H1 (cell line): ENCODE results near the gene NADK2. TPM values are rescaled to one million over a fixed set of nuclear protein-coding genes. Genes with fewer than 3 reads are reported as not detected.

Experiments
- CTCF ChIA-PET: fragments of 300-600 bp; sonication (Branson Sonifier 250); formaldehyde crosslinking; loops from one replicate; lab custom pipeline; 2021; ENCODE audit not compliant: partially characterized antibody; lab: Charles Lee
- POLR2A ChIA-PET: fragments of 300-600 bp; sonication (Branson Sonifier 250); formaldehyde crosslinking; loops from one replicate; lab custom pipeline; 2021; ENCODE audit warnings: inconsistent platforms; ENCODE audit not compliant: partially characterized antibody; lab: Charles Lee
- DNase-seq, 2 experiments: peaks; one replicate each; pipeline versions ENCODE4 v3.0.0 to v3.0.0-alpha.2; 2010 to 2022; ENCODE audit warnings: low spot score in 2 of 2, low read depth in 1 of 2, mixed read lengths in 1 of 2
- FAIRE-seq: peaks from 2 replicates; lab custom pipeline; 2011; peaks lifted over from hg19 to GRCh38; lab: Jason Lieb, UNC
- H2AFZ ChIP-seq: 2 replicates; pipeline ENCODE4 v1.8.1; 2012; ENCODE audit warnings: low read length, inconsistent platforms
- H2AK5ac ChIP-seq: 2 replicates; pipeline ENCODE4 v1.6.1; 2013; ENCODE audit warnings: low read depth, low read length
- H2BK120ac ChIP-seq: replicated peaks from 2 replicates; pipeline ENCODE3; 2013; ENCODE audit warnings: low read depth, low read length, inconsistent platforms
- H2BK12ac ChIP-seq: 2 replicates; pipeline ENCODE4 v1.6.1; 2013; ENCODE audit warnings: low read depth, low read length
- H2BK15ac ChIP-seq: 2 replicates; pipeline ENCODE4 v1.6.1; 2013; ENCODE audit warnings: low read length
- H2BK20ac ChIP-seq: 2 replicates; pipeline ENCODE4 v1.6.1; 2013; ENCODE audit warnings: low read length
- H2BK5ac ChIP-seq: 2 replicates; pipeline ENCODE4 v1.6.1; 2013; ENCODE audit warnings: low read depth, low read length
- H3K14ac ChIP-seq: 2 replicates; pipeline ENCODE4 v1.6.1; 2013; ENCODE audit warnings: inconsistent platforms; ENCODE audit not compliant: insufficient read length
- H3K18ac ChIP-seq: 2 replicates; pipeline ENCODE4 v1.6.1; 2013; ENCODE audit warnings: low read length; ENCODE audit errors: extremely low read depth
- H3K23ac ChIP-seq: 2 replicates; pipeline ENCODE4 v1.6.1; 2013; ENCODE audit warnings: inconsistent platforms; ENCODE audit not compliant: insufficient read length
- H3K23me2 ChIP-seq: 2 replicates; pipeline ENCODE4 v1.6.1; 2013; ENCODE audit warnings: low read depth, low read length
- H3K27ac ChIP-seq: 2 replicates; pipeline ENCODE4 v1.6.1; 2011; ENCODE audit warnings: low read depth, low read length, inconsistent platforms
- H3K27me3 ChIP-seq, 4 experiments: replicated peaks in 1 of 4; 1 replicate in 1 of 4; 2 replicates in 3 of 4; pipeline versions ENCODE4 v1.6.1 to v1.8.1; 2011 to 2013; ENCODE audit warnings: low read length in 3 of 4, mild to moderate bottlenecking in 3 of 4, inconsistent platforms in 2 of 4, mixed read lengths in 2 of 4, moderate library complexity in 1 of 4; ENCODE audit not compliant: control insufficient read depth in 3 of 4, insufficient read depth in 3 of 4; ENCODE audit errors: extremely low read depth in 1 of 4
- H3K36me3 ChIP-seq, 4 experiments: 2 replicates each; pipeline versions ENCODE4 v1.6.1 to v1.8.1; 2011 to 2013; ENCODE audit warnings: mild to moderate bottlenecking in 4 of 4, low read length in 3 of 4, moderate library complexity in 2 of 4, control low read depth in 1 of 4, inconsistent platforms in 1 of 4; ENCODE audit not compliant: insufficient read depth in 4 of 4, control insufficient read depth in 2 of 4
- H3K4ac ChIP-seq: replicated peaks from 2 replicates; pipeline ENCODE3; 2013; ENCODE audit warnings: low read length, low read depth, mixed read lengths, inconsistent platforms; ENCODE audit not compliant: insufficient read length
- H3K4me1 ChIP-seq, 4 experiments: replicated peaks in 1 of 4; 1 replicate in 1 of 4; 2 replicates in 3 of 4; pipeline versions ENCODE4 v1.6.1 to v1.8.1; 2011 to 2013; ENCODE audit warnings: low read length in 3 of 4, inconsistent platforms in 2 of 4, mixed read lengths in 1 of 4; ENCODE audit not compliant: insufficient read depth in 4 of 4, control insufficient read depth in 3 of 4
- H3K4me2 ChIP-seq, 2 experiments: 2 replicates each; pipeline versions ENCODE4 v1.6.1 to v1.8.1; 2011 to 2013; ENCODE audit warnings: low read depth in 2 of 2, low read length in 2 of 2, control low read depth in 1 of 2, inconsistent platforms in 1 of 2, mild to moderate bottlenecking in 1 of 2; ENCODE audit not compliant: insufficient read depth in 1 of 2
- H3K4me3 ChIP-seq, 4 experiments: fragments of 200-600, 300-600 bp in 1 of 4; sonication (generic), shearing (Covaris generic), sonication (Bioruptor Twin) in 1 of 4; 2 replicates each; pipeline versions ENCODE4 v1.5.1 to v1.8.1; 2011 to 2016; ENCODE audit warnings: low read length in 4 of 4, low read depth in 3 of 4, control low read depth in 2 of 4, inconsistent platforms in 2 of 4, mild to moderate bottlenecking in 2 of 4, mixed read lengths in 1 of 4, moderate library complexity in 1 of 4; ENCODE audit not compliant: insufficient read depth in 2 of 4; ENCODE audit errors: extremely low read depth in 1 of 4
- H3K56ac ChIP-seq: replicated peaks from 2 replicates; pipeline ENCODE3; 2013; ENCODE audit warnings: low read depth, mild to moderate bottlenecking, mixed read lengths, low read length, inconsistent platforms; ENCODE audit not compliant: insufficient read length
- H3K79me1 ChIP-seq: 2 replicates; pipeline ENCODE4 v1.6.1; 2013; ENCODE audit warnings: low read depth, low read length, control low read depth
- H3K79me2 ChIP-seq, 2 experiments: 2 replicates each; pipeline versions ENCODE4 v1.6.1 to v1.8.1; 2012 to 2013; ENCODE audit warnings: low read length in 2 of 2, mild to moderate bottlenecking in 2 of 2, inconsistent platforms in 1 of 2; ENCODE audit not compliant: insufficient read depth in 2 of 2, control insufficient read depth in 1 of 2
- H3K9ac ChIP-seq, 4 experiments: replicated peaks in 1 of 4; 1 replicate in 1 of 4; 2 replicates in 3 of 4; pipeline versions ENCODE4 v1.6.1 to v1.8.1; 2011 to 2013; ENCODE audit warnings: low read depth in 3 of 4, low read length in 3 of 4, control low read depth in 2 of 4, mild to moderate bottlenecking in 2 of 4, moderate library complexity in 2 of 4, inconsistent platforms in 1 of 4; ENCODE audit errors: extremely low read depth in 1 of 4
- H3K9me3 ChIP-seq, 2 experiments: 2 replicates each; pipeline versions ENCODE4 v1.6.1 to v1.8.1; 2012 to 2013; ENCODE audit warnings: mild to moderate bottlenecking in 2 of 2, moderate library complexity in 2 of 2, control low read depth in 1 of 2, inconsistent platforms in 1 of 2, low read depth in 1 of 2, low read length in 1 of 2, mixed read lengths in 1 of 2; ENCODE audit not compliant: insufficient read depth in 2 of 2
- H4K20me1 ChIP-seq, 2 experiments: replicated peaks in 1 of 2; 2 replicates each; pipeline versions ENCODE3 to v1.8.1; 2011 to 2013; ENCODE audit warnings: inconsistent platforms in 2 of 2, low read length in 2 of 2, mild to moderate bottlenecking in 1 of 2; ENCODE audit not compliant: insufficient read depth in 2 of 2, control insufficient read depth in 1 of 2
- H4K5ac ChIP-seq: 2 replicates; pipeline ENCODE4 v1.6.1; 2013; ENCODE audit warnings: low read length, low read depth, mixed read lengths, inconsistent platforms; ENCODE audit not compliant: insufficient read length
- H4K8ac ChIP-seq: 2 replicates; pipeline ENCODE4 v1.8.0; 2013; ENCODE audit warnings: mild to moderate bottlenecking, moderate library complexity, low read length, inconsistent platforms; ENCODE audit not compliant: insufficient read depth; ENCODE audit errors: extremely low read depth
- H4K91ac ChIP-seq: replicated peaks from 2 replicates; pipeline ENCODE3; 2013; ENCODE audit warnings: low read length, mixed read lengths, inconsistent platforms; ENCODE audit not compliant: insufficient read length
- BACH1 ChIP-seq: IDR thresholded peaks from 2 replicates; pipeline ENCODE4 v1.6.1; 2012; ENCODE audit warnings: low read length, improper control_type of control experiment
- BRCA1 ChIP-seq: IDR thresholded peaks from 2 replicates; pipeline ENCODE4 v1.6.1; 2012; ENCODE audit warnings: low read depth, low read length, improper control_type of control experiment
- HDAC6 ChIP-seq: IDR thresholded peaks from one replicate; pipeline ENCODE4 v1.7.1; 2012; ENCODE audit warnings: low read depth, mild to moderate bottlenecking, inconsistent platforms, low read length, moderate library complexity
- MAFK ChIP-seq: IDR thresholded peaks from 2 replicates; pipeline ENCODE4 v1.6.1; 2012; ENCODE audit warnings: low read depth, mild to moderate bottlenecking, improper control_type of control experiment, low read length
- TCF12 ChIP-seq: IDR thresholded peaks from 2 replicates; pipeline ENCODE4 v1.6.1; 2011; ENCODE audit warnings: low read depth, mild to moderate bottlenecking, low read length
- ZNF274 ChIP-seq: IDR thresholded peaks from 2 replicates; pipeline ENCODE4 v1.7.0; 2012; ENCODE audit warnings: low read length, borderline replicate concordance; ENCODE audit errors: extremely low read depth
- WGBS, 2 experiments: shearing (Covaris generic) in 1 of 2; methylation state at CpG; one replicate each; pipeline versions ENCODE4 v1.1.6 to v1.1.7; 2013 to 2015; ENCODE audit warnings: low lambda C conversion rate in 2 of 2, mixed read lengths in 2 of 2, inconsistent platforms in 1 of 2, low coverage in 1 of 2, missing lambda C conversion rate in 1 of 2; ENCODE audit not compliant: insufficient replicate concordance in 2 of 2, insufficient coverage in 1 of 2, insufficient read length in 1 of 2; ENCODE audit errors: extremely low coverage in 1 of 2, missing lambda C conversion rate in 1 of 2; 5-methylcytosine and 5-hydroxymethylcytosine counted together
- polyA plus RNA-seq, 7 experiments: library from polyadenylated mRNA; depleted of rRNA in 3 of 7; stranded (reverse) in 5 of 7; unstranded in 2 of 7; fragments of >200 nt in 5 of 7; fragments of 200-250 nt in 2 of 7; gene quantifications; 1 replicate in 5 of 7; 2 replicates in 1 of 7; 4 replicates in 1 of 7; pipeline versions ENCODE4 v1.2.1 to v1.2.3, GENCODE V29; 2011 to 2013; ENCODE audit warnings: missing spikeins in 2 of 7, mixed read lengths in 2 of 7
- total RNA-seq: library from RNA; stranded (reverse); fragmentation: NEBNext Ultra II Directional; extraction: Animal tissue kit (Norgen Biotek cat#: 25700); gene quantifications from 2 replicates; pipeline ENCODE4 v1.2.1, GENCODE V29; 2021
- TF ChIP-seq, protein P1 (sequence below), 3 experiments: IDR thresholded peaks; 1 replicate in 2 of 3; 2 replicates in 1 of 3; pipeline versions ENCODE4 v1.5.1 to v1.6.1; 2011; ENCODE audit warnings: low read length in 3 of 3, mild to moderate bottlenecking in 3 of 3, inconsistent platforms in 2 of 3, low read depth in 1 of 3, moderate library complexity in 1 of 3; ENCODE audit not compliant: insufficient read depth in 1 of 3; ENCODE audit errors: control extremely low read depth in 1 of 3
- TF ChIP-seq, protein P2 (sequence below): IDR thresholded peaks from 2 replicates; pipeline ENCODE4 v1.6.1; 2012; ENCODE audit warnings: inconsistent platforms

The NADK2 gene
- total and polyA plus RNA-seq, 2 of the 8 experiments (the other 6 are each of a cell fraction or from before 2014, with no cell fraction given) = 3.4 to 16.1 TPM

DNA sequence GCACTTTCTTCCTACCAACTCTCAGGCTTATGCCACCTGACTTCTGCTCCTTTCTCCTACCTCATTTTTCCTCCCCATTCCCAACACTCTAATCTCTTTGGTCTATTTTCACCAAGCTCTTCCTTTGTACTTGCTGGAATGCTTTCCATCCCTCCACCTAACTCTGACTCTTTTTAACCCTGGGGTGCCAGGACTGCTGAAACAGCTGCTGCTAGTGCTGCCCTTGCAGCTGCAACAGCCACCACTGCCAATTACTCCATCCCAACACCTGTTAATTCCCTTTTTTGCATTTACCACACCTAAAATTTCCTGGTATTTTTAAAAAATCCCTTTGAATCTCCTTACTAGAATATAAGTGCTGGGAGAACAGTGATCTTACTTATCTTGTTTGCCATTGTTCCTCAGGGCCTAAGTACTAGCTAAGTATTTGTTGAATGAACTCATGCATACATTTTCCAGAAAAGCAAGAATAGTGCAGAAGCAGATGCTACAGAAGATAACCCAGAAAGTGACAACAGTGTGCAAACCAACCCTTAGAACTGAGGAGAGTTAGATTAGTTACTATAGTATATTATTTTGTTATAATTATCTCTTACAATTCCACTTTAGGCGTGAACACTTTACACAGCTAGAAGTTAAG, 11.5 kb downstream of the NADK2 start:
- TF ChIP-seq ZNF274 = no peak
- TF ChIP-seq, protein P1, sequence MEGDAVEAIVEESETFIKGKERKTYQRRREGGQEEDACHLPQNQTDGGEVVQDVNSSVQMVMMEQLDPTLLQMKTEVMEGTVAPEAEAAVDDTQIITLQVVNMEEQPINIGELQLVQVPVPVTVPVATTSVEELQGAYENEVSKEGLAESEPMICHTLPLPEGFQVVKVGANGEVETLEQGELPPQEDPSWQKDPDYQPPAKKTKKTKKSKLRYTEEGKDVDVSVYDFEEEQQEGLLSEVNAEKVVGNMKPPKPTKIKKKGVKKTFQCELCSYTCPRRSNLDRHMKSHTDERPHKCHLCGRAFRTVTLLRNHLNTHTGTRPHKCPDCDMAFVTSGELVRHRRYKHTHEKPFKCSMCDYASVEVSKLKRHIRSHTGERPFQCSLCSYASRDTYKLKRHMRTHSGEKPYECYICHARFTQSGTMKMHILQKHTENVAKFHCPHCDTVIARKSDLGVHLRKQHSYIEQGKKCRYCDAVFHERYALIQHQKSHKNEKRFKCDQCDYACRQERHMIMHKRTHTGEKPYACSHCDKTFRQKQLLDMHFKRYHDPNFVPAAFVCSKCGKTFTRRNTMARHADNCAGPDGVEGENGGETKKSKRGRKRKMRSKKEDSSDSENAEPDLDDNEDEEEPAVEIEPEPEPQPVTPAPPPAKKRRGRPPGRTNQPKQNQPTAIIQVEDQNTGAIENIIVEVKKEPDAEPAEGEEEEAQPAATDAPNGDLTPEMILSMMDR (IDR thresholded peaks at IDR 0.05; ENCODE audit: control extremely low read depth in 1 of 3, insufficient read depth in 1 of 3, low read depth in 1 of 3, low read length in 3 of 3) = no peak
- TF ChIP-seq, protein P2, sequence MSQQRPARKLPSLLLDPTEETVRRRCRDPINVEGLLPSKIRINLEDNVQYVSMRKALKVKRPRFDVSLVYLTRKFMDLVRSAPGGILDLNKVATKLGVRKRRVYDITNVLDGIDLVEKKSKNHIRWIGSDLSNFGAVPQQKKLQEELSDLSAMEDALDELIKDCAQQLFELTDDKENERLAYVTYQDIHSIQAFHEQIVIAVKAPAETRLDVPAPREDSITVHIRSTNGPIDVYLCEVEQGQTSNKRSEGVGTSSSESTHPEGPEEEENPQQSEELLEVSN = no peak
- TF ChIP-seq HDAC6 = no peak
- TF ChIP-seq TCF12 = no peak
- no peak for TF ChIP-seq BACH1
- TF ChIP-seq BRCA1 = no peak
- TF ChIP-seq MAFK = no peak
- POLR2A ChIA-PET = interaction anchor here (1.6 kb wide), 1 partner anchor 11 kb away, joined by 6 read pairs; the partner anchor contains the start of gene NADK2

More for the DNA sequence above, 11.5 kb downstream of the NADK2 start:
- WGBS, 2 experiments = 79% methylated on average over 1 of the region's 1 CpG; no CpG with 5 or more reads in 1 of the 2 experiments
- FAIRE-seq (no peak), DNase-seq (no peak)
- Histone ChIP-seq H3K9ac (no peak overlapping the region), H4K91ac (no peak overlapping the region), H4K5ac (no peak overlapping the region), H3K4me2 (no peak overlapping the region), H2BK120ac (no peak overlapping the region), H3K79me2 (no peaks in the 10 kb centered on the region; a peak in 1 of 4 replicates), H3K56ac (no peak overlapping the region), H2AK5ac (no peak overlapping the region), H3K27me3 (peaks cover 0 to 2% (median 0%) of the 10 kb centered on the region in 4 experiments; a peak in 1 of 7 replicates), H2BK12ac (no peak overlapping the region), H3K23ac (no peak overlapping the region), H3K9me3 (no peaks in the 10 kb centered on the region), H2BK20ac (no peak overlapping the region), H2AFZ (no peak overlapping the region), H3K23me2 (0 out of 2 replicates have a peak, but pooled peaks cover 2% of the 10 kb centered on the region), H2BK5ac (no peak overlapping the region), H4K8ac (no peak overlapping the region), H3K14ac (no peak overlapping the region), H3K36me3 (no peaks in the 10 kb centered on the region), H3K27ac (no peak overlapping the region), H3K4ac (no peak overlapping the region), H2BK15ac (no peak overlapping the region), H3K4me3 (no peak overlapping the region), H3K18ac (no peak overlapping the region), H3K79me1 (no peaks in the 10 kb centered on the region), H4K20me1 (no peaks in the 10 kb centered on the region), H3K4me1 (no peaks in the 10 kb centered on the region)
- CTCF ChIA-PET = interaction anchor here (0.7 to 2.3 kb wide), 4 partner anchors 11 to 169 kb away, joined by 3 to 7 read pairs (median 4); partner anchors contain the start of gene NADK2
